ENCODE results near the gene RBPJ.
"Not testable (repeated sequence)": the region's sequence is repeated elsewhere in the genome, so short reads cannot be mapped to it uniquely, and the experiment has no call there.

The RBPJ gene

GRCh38 chr4:26343038-26343398, 22.2 kb downstream of the RBPJ start:
- no peak for DNase-seq

GRCh38 chr4:26344901-26345564, 24.2 kb downstream of the RBPJ start:
- DNase-seq = no peak

GRCh38 chr4:26345565-26345938, 24.7 kb downstream of the RBPJ start:
- DNase-seq = no peak

- DNase-seq = no peak
Measured at GRCh38 chr4:26346203-26346620, 25.4 kb downstream of the RBPJ start.

- DNase-seq = no peak
Measured at GRCh38 chr4:26349496-26349895, 28.7 kb downstream of the RBPJ start.

- DNase-seq = no peak
Measured at GRCh38 chr4:26351685-26352084, 30.9 kb downstream of the RBPJ start.

- no peak for DNase-seq
Measured at GRCh38 chr4:26354491-26354890, 33.7 kb downstream of the RBPJ start.

GRCh38 chr4:26355392-26356052, 34.7 kb downstream of the RBPJ start:
- DNase-seq = no peak

- no peak for DNase-seq
Measured at GRCh38 chr4:26356081-26356501, 35.3 kb downstream of the RBPJ start.

GRCh38 chr4:26359521-26359920, 38.7 kb downstream of the RBPJ start:
- DNase-seq = not testable (repeated sequence)

GRCh38 chr4:26360273-26360672, 39.5 kb downstream of the RBPJ start:
- DNase-seq = no peak

- DNase-seq = no peak
Measured at GRCh38 chr4:26360864-26361263, 40.0 kb downstream of the RBPJ start.

- DNase-seq = no peak
Measured at GRCh38 chr4:26361297-26361696, 40.5 kb downstream of the RBPJ start.

- no peak for DNase-seq
Measured at GRCh38 chr4:26362745-26363439, 42.1 kb downstream of the RBPJ start.

- DNase-seq = no peak
Measured at GRCh38 chr4:26365537-26366150, 44.8 kb downstream of the RBPJ start.

- no peak for DNase-seq
Measured at GRCh38 chr4:26367811-26368210, 47.0 kb downstream of the RBPJ start.

GRCh38 chr4:26368685-26369084, 47.9 kb downstream of the RBPJ start:
- no peak for DNase-seq

GRCh38 chr4:26369132-26369531, 48.3 kb downstream of the RBPJ start:
- DNase-seq = no peak

- no peak for DNase-seq
Measured at GRCh38 chr4:26369581-26369980, 48.8 kb downstream of the RBPJ start.

- no peak for DNase-seq
Measured at GRCh38 chr4:26372076-26372475, 51.3 kb downstream of the RBPJ start.

GRCh38 chr4:26372525-26373172, 51.8 kb downstream of the RBPJ start:
- DNase-seq = no peak

GRCh38 chr4:26375551-26375950, 54.7 kb downstream of the RBPJ start:
- DNase-seq = no peak

Measured in activated gamma-delta T cell (primary cell).